ENCODE data around the gene RIGI.

Gene RIGI

GRCh38 chr9:32518276-32518675 lies 7.7 kb downstream of the RIGI start:
- no peaks in the 10 kb centered on the region for H3K4me1 ChIP-seq (ENCODE audit: insufficient read depth, low read length)
- H2AFZ ChIP-seq (ENCODE audit: low read depth, low read length) = no peak overlapping the region
- no peaks in the 10 kb centered on the region for H3K27me3 ChIP-seq (ENCODE audit: insufficient read depth, low read length)
- no peaks in the 10 kb centered on the region for H3K36me3 ChIP-seq (ENCODE audit: insufficient read depth, low read length)
- H3K9me3 ChIP-seq (ENCODE audit: low read length) = peaks cover 2% of the 10 kb centered on the region
- H3K4me3 ChIP-seq (ENCODE audit: low read length) = no peak overlapping the region

DNA sequence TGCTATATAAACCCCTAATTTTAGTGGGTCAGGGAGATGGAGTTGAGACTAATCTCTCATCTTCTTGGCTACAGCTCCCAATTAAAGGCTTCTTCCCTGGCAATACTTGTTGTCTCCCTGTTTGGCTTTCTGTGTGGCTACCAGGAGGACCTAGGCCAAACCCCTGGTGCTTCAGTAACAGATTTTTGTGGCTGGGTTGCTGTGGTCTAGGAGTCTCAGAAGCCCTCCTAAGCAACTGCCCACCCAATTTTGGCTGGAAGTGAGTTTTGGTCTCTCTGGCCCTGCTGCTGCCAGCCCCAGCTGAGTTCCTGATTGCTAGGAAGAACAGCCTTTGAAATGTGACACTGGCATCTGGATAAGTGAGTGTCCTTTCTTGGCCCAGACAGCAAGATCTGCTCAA lies 9.8 kb downstream of the RIGI start:
- H3K4me3 ChIP-seq (ENCODE audit: low read length) = no peak overlapping the region
- H3K36me3 ChIP-seq (ENCODE audit: insufficient read depth, low read length) = no peaks in the 10 kb centered on the region
- peaks cover 2% of the 10 kb centered on the region for H3K9me3 ChIP-seq (ENCODE audit: low read length)
- no peak overlapping the region for H2AFZ ChIP-seq (ENCODE audit: low read depth, low read length)
- H3K4me1 ChIP-seq (ENCODE audit: insufficient read depth, low read length) = no peaks in the 10 kb centered on the region
- no peaks in the 10 kb centered on the region for H3K27me3 ChIP-seq (ENCODE audit: insufficient read depth, low read length)

DNA sequence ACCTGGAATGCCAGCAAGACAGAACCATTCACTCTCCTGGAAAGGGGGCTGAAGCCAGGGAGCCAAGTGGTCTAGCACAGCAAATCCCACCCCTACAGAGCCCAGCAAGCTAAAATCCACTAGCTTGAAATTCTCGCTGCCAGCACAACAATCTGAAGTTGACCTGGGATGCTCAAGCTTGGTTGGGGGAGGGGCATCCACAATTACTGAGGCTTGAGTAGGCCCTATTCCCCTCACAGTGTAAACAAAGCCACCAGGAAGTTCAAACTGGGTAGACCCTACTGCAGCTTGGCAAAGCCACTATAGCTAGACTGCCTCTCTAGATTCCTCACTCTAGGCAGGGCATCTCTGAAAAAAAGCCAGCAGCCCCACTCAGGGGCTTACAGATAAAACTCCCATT lies 17.3 kb downstream of the RIGI start:
- no peaks in the 10 kb centered on the region for H3K4me1 ChIP-seq (ENCODE audit: insufficient read depth, low read length)
- no peaks in the 10 kb centered on the region for H3K9me3 ChIP-seq (ENCODE audit: low read length)
- H3K4me3 ChIP-seq (ENCODE audit: low read length) = no peak overlapping the region
- no peaks in the 10 kb centered on the region for H3K36me3 ChIP-seq (ENCODE audit: insufficient read depth, low read length)
- no peak overlapping the region for H2AFZ ChIP-seq (ENCODE audit: low read depth, low read length)
- H3K27me3 ChIP-seq (ENCODE audit: insufficient read depth, low read length) = no peaks in the 10 kb centered on the region

DNA sequence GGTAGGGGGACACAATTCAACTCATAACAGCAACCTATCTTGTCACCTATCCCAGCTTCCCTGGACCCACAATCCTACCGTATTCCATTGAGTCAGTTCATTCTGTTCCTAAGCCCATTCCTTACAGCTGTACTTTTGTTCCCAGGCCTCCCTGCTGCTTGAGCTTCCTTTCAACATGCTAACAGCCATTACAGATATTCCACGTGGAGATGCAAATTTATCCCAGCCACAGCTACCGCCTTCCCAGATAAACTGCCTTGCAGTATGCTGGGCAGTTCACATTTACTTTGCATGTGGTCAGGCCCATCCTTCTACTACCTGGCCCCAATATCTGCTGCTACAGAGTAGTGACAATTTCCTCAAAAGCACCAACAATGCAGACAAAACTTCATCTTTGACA lies 23.0 kb downstream of the RIGI start:
- Histone ChIP-seq H3K4me1 (ENCODE audit: insufficient read depth, low read length) (no peaks in the 10 kb centered on the region), H2AFZ (ENCODE audit: low read depth, low read length) (no peak overlapping the region), H3K9me3 (ENCODE audit: low read length) (no peaks in the 10 kb centered on the region), H3K36me3 (ENCODE audit: insufficient read depth, low read length) (no peaks in the 10 kb centered on the region), H3K27me3 (ENCODE audit: insufficient read depth, low read length) (no peaks in the 10 kb centered on the region), H3K4me3 (ENCODE audit: low read length) (no peak overlapping the region)

DNA sequence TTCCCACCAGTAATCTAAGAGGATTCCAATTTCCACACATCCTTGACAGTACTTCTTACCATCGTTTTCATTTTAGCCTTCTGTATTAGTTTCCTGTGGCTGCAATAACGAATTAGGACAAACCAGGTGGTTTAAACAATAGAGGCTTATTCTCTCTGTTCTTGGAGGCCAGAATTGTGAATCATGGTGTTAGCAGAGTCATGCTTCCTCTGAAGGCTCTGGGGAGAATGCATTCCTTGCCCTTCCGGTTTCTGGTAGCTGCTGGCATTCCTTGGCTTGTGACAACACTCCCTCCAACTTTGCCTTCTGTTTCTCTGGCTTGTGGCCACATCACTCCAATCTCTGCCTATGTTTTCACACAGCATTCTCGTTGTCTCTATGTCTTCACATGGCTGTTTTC lies 23.5 kb downstream of the RIGI start:
- Histone ChIP-seq H3K4me3 (ENCODE audit: low read length) (no peak overlapping the region), H3K4me1 (ENCODE audit: insufficient read depth, low read length) (no peaks in the 10 kb centered on the region), H3K9me3 (ENCODE audit: low read length) (no peaks in the 10 kb centered on the region), H3K36me3 (ENCODE audit: insufficient read depth, low read length) (no peaks in the 10 kb centered on the region), H3K27me3 (ENCODE audit: insufficient read depth, low read length) (no peaks in the 10 kb centered on the region), H2AFZ (ENCODE audit: low read depth, low read length) (no peak overlapping the region)

DNA sequence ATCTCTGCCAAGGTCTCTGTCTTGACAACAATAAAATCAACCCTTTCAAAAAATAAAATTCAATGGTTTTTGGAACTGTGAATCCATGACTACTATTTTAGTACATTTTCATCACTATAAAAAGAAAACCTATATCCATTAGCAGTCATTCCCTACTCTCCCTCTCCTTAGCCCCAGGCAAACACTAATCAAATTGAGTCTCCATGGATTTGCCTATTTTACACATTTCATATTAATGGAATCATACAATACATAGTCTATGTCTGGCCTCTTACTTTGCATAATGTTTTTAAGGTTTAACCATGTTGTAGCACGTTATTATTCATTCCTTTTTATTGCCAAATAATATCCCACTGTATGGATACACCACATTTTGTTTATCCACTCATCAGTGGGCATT lies 24.1 kb downstream of the RIGI start:
- Histone ChIP-seq H3K4me3 (ENCODE audit: low read length) (no peak overlapping the region), H3K4me1 (ENCODE audit: insufficient read depth, low read length) (no peaks in the 10 kb centered on the region), H3K9me3 (ENCODE audit: low read length) (no peaks in the 10 kb centered on the region), H3K36me3 (ENCODE audit: insufficient read depth, low read length) (no peaks in the 10 kb centered on the region), H3K27me3 (ENCODE audit: insufficient read depth, low read length) (no peaks in the 10 kb centered on the region), H2AFZ (ENCODE audit: low read depth, low read length) (no peak overlapping the region)

- H3K36me3 ChIP-seq (ENCODE audit: insufficient read depth, low read length) = no peaks in the 10 kb centered on the region
- no peaks in the 10 kb centered on the region for H3K27me3 ChIP-seq (ENCODE audit: insufficient read depth, low read length)
- no peak overlapping the region for H3K4me3 ChIP-seq (ENCODE audit: low read length)
- no peaks in the 10 kb centered on the region for H3K9me3 ChIP-seq (ENCODE audit: low read length)
- no peaks in the 10 kb centered on the region for H3K4me1 ChIP-seq (ENCODE audit: insufficient read depth, low read length)
- H2AFZ ChIP-seq (ENCODE audit: low read depth, low read length) = no peak overlapping the region
Observed at GRCh38 chr9:32500768-32501167, 25.2 kb downstream of the RIGI start.

DNA sequence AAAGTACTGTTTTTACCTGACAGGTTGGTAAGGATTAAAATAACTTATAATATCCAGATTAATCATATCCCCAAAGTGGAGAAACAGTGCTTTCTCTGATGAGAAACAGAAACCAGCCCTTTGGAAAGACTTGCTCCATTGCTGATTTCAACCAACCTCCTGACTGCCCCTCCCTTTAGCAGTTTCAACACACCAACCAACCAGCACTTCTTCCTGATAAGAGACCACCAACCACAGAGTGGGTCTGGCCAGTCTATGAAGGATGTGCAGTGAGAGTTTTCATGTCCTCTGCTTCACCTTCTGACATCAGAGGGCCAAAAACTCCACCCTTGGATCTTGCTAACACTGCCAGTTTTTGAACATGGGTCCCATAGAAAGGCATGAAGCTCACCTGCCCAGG lies 28.1 kb downstream of the RIGI start:
- no peak overlapping the region for H3K4me3 ChIP-seq (ENCODE audit: low read length)
- no peaks in the 10 kb centered on the region for H3K9me3 ChIP-seq (ENCODE audit: low read length)
- H2AFZ ChIP-seq (ENCODE audit: low read depth, low read length) = no peak overlapping the region
- H3K36me3 ChIP-seq (ENCODE audit: insufficient read depth, low read length) = no peaks in the 10 kb centered on the region
- H3K27me3 ChIP-seq (ENCODE audit: insufficient read depth, low read length) = no peaks in the 10 kb centered on the region
- no peaks in the 10 kb centered on the region for H3K4me1 ChIP-seq (ENCODE audit: insufficient read depth, low read length)

DNA sequence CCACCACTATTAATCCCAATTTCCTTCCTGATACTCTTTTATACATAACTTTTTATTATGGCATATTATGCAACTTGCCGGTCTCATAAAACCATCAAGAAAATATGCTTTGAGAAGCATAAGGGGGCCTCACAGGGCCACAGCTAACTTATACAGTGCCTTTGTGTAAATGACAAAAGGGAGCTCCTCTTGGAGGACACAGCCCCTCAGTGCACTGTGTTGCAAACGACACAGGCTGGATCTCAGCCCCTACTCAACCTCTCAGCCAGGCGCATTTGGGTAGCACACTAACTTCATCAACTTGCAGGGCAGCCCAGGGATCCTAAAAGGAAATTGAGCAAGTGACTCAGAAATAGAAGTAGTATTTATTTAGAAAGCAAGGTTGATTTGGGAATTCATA lies 35.4 kb downstream of the RIGI start:
- Histone ChIP-seq H2AFZ (ENCODE audit: low read depth, low read length) (no peak overlapping the region), H3K4me3 (ENCODE audit: low read length) (no peak overlapping the region), H3K36me3 (ENCODE audit: insufficient read depth, low read length) (peaks cover 13% of the 10 kb centered on the region), H3K27me3 (ENCODE audit: insufficient read depth, low read length) (no peaks in the 10 kb centered on the region), H3K9me3 (ENCODE audit: low read length) (no peaks in the 10 kb centered on the region), H3K4me1 (ENCODE audit: insufficient read depth, low read length) (peaks cover 11% of the 10 kb centered on the region)

- Histone ChIP-seq H3K36me3 (ENCODE audit: insufficient read depth, low read length) (peaks cover 14% of the 10 kb centered on the region), H2AFZ (ENCODE audit: low read depth, low read length) (no peak overlapping the region), H3K4me1 (ENCODE audit: insufficient read depth, low read length) (peaks cover 11% of the 10 kb centered on the region), H3K27me3 (ENCODE audit: insufficient read depth, low read length) (no peaks in the 10 kb centered on the region), H3K9me3 (ENCODE audit: low read length) (no peaks in the 10 kb centered on the region), H3K4me3 (ENCODE audit: low read length) (no peak overlapping the region)
Observed at GRCh38 chr9:32487981-32488380, 38.0 kb downstream of the RIGI start.

- peaks cover 17% of the 10 kb centered on the region for H3K36me3 ChIP-seq (ENCODE audit: insufficient read depth, low read length)
- no peak overlapping the region for H3K4me3 ChIP-seq (ENCODE audit: low read length)
- no peaks in the 10 kb centered on the region for H3K27me3 ChIP-seq (ENCODE audit: insufficient read depth, low read length)
- H3K9me3 ChIP-seq (ENCODE audit: low read length) = no peaks in the 10 kb centered on the region
- H3K4me1 ChIP-seq (ENCODE audit: insufficient read depth, low read length) = peaks cover 11% of the 10 kb centered on the region
- no peak overlapping the region for H2AFZ ChIP-seq (ENCODE audit: low read depth, low read length)
Observed at GRCh38 chr9:32486839-32487562, 39.0 kb downstream of the RIGI start.

DNA sequence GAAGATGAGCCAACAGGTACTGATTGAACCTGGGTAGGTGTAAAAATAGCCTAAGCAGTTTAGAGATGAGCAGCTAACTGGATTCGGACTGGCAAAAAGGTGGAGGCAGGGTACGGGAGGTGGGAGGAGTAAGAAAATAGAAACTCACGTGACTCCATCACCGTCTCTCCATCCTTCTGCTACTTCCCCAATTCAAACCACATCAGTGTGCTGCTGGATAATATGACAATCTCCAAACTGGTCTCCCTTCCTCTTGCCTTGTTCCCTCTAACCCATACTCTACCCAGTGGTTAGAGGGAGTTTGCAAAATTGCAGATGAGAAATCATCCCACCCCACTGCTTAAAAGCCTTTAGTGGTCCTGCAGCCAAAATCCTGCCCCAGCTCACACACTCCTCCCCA lies 42.7 kb downstream of the RIGI start:
- Histone ChIP-seq H3K36me3 (ENCODE audit: insufficient read depth, low read length) (peaks cover 24% of the 10 kb centered on the region), H3K27me3 (ENCODE audit: insufficient read depth, low read length) (no peaks in the 10 kb centered on the region), H3K4me3 (ENCODE audit: low read length) (no peak overlapping the region), H3K4me1 (ENCODE audit: insufficient read depth, low read length) (no peaks in the 10 kb centered on the region), H3K9me3 (ENCODE audit: low read length) (no peaks in the 10 kb centered on the region), H2AFZ (ENCODE audit: low read depth, low read length) (no peak overlapping the region)

All from neuron (in vitro differentiated cells).